Metanephros (tissue), 2 donors: Measurements from ENCODE around the gene SPA17. TPM values are rescaled to one million over a fixed set of nuclear protein-coding genes. Genes with fewer than 3 reads are reported as not detected.

Source experiments
- small RNA-seq: library from RNA; depleted of rRNA; stranded (forward); fragments of <200 nt; gene quantifications from one replicate; pipeline ENCODE3, GENCODE V24; 2014; ENCODE audit warnings: low replicate concordance
- total RNA-seq: library from RNA; depleted of rRNA; stranded (reverse); fragments of >200 nt; gene quantifications from one replicate; pipeline ENCODE4 v1.2.3, GENCODE V29; 2014

The SPA17 gene
- 5.5 TPM for total RNA-seq

DNA sequence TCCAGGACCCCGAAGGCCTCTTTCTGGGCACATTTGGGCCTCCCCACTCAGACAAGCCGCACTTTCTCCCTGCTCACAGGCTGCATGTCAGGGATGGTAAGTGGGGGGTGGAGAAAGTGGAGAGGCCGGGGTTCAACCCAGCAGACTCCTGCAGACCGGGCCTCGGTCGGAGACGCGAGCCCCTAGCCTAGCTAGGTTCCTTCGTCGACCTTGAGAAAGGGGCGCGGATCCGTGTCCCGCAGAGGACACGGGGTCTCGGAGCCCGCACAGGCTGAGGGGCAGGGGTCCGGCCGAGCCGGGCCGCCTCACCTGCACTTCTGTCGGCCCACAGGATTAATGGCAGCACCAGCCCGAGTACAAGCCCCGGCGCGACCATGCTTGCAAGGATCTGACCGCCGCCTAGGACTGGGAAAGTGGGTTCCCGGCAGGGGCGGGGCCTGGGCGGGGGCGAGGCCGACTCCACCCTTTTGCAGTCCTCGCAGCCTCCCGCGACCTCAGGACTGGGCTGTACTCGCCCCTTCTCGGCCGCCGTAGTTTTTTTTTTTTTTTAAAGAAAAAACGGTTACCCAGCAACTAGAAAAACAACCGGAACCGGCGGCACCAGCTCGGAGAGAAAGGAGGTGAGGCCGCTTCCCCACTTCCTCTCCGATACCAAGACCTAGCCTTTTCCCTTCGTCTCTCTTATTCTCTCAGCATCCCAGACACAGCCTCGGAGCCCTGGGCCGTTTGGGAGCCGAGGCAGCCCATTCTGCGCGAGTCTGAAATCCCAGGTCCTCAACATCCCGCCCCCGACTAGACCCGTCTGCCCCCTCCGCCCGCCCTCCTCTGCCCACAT is at the start of gene SPA17, which contains the start of gene SIAE:
SPA17 (plus strand) TSS at position 572 of the 835 bp plus-strand sequence. CDS start 1,361 bp downstream, outside the sequence.
SIAE (minus strand) TSS at position 407 of the 835 bp plus-strand sequence; CDS start at position 376, 31 bp downstream.

DNA sequence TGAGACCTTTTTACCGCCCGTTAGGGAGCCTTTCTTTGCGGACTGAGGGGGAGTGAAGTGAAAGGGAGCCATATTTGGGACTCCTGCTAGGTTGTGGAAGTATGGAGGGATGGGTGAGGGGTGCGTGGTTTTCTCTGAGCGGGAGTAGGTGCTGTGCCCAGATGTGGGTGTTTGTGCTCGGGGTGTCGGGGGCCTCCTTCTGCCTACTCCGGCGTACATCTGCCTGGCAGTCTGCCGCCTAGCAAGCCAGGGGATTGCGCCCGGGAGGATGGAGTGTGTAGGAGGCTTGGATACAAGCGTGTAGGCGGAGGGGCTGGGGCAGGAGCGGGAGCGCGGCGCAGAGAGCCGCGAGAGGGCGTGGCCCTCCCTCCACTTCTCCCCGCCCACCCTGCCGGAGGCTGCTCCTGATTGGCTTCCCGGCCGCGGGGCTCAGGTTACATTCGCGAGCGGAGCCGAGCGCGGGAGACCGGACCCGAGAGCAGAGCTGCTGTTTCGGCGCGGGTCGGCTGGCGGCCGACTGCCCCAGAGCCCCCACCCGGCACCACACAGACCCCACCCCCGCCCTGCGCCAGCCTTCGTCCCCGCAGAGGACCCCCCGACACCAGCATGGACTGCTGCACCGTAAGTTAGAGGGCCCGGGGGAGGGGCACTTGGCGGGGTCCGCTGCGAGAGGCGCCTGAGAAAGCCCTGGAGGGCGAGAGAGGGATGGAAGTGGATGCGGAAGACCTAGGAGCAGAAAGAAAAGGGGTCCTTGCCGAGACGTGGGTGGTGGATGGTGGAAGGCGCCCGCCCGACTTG is 66.0 kb downstream of the SPA17 start, which contains the start of gene NRGN:
NRGN (plus strand) TSS at position 464 of the 798 bp plus-strand sequence; CDS start at position 607, 143 bp downstream.

Small RNA genes lying within 50 kb of the gene (small RNA-seq; reads per million reads assigned to genes)
- gene RNA5SP352: not detected

Other genes with a start within 250 kb of the SPA17 start
- not detected for gene OR8B4, start 249.0 kb upstream of the SPA17 start, total RNA-seq
- not detected for gene OR8B8, start 228.2 kb upstream of the SPA17 start, total RNA-seq
- gene OR8B12, start 130.2 kb upstream of the SPA17 start, total RNA-seq: not detected
- not detected for gene OR8A1, start 103.9 kb upstream of the SPA17 start, total RNA-seq
- gene PANX3, start 62.5 kb upstream of the SPA17 start, total RNA-seq: not detected
- 34.8 TPM for gene TBRG1, start 51.0 kb upstream of the SPA17 start, total RNA-seq
- 12.0 TPM for gene SIAE, start 165 bp upstream of the SPA17 start, total RNA-seq
- 4.1 TPM for gene NRGN, start 66.0 kb downstream of the SPA17 start, total RNA-seq
- gene VSIG2, start 78.4 kb downstream of the SPA17 start, total RNA-seq: 4.1 TPM
- gene ESAM, start 88.4 kb downstream of the SPA17 start, total RNA-seq: 50.8 TPM
- 23.7 TPM for gene MSANTD2, start 126.5 kb downstream of the SPA17 start, total RNA-seq
- 21.5 TPM for gene ROBO3, start 191.5 kb downstream of the SPA17 start, total RNA-seq
- 25.2 TPM for gene ROBO4, start 224.0 kb downstream of the SPA17 start, total RNA-seq
- not detected for gene HEPN1, start 245.3 kb downstream of the SPA17 start, total RNA-seq